HEK293 (cell line): ENCODE measurements around the gene TIE1.

Source experiments
- CTCF ChIA-PET: fragments of 350-600 bp; formaldehyde crosslinking; extraction: SDS; loops from one replicate; lab custom pipeline; 2021; ENCODE audit warnings: antibody characterized with exemption; lab: Yijun Ruan, JAX
- POLR2A ChIA-PET: fragments of 300-600 bp; formaldehyde crosslinking; extraction: SDS; loops from one replicate; lab custom pipeline; 2020; ENCODE audit warnings: antibody characterized with exemption, inconsistent platforms; lab: Yijun Ruan, JAX
- H3K27ac ChIP-seq: fragments of 200-500 bp; sonication (Bioruptor generic); 2 replicates; pipeline ENCODE4 v1.5.1; 2014; ENCODE audit warnings: low read depth, low read length, control low read depth, inconsistent platforms; ENCODE audit errors: extremely low read depth
- H3K36me3 ChIP-seq, 2 experiments: fragments of 200-500 bp in 1 of 2; sonication (Bioruptor generic) in 1 of 2; 1 replicate in 1 of 2; 2 replicates in 1 of 2; pipeline ENCODE4 v1.5.1; 2014 to 2017; ENCODE audit warnings: inconsistent platforms in 2 of 2, low read length in 2 of 2; ENCODE audit not compliant: control insufficient read depth in 2 of 2, insufficient read depth in 1 of 2
- H3K4me1 ChIP-seq: fragments of 200-500 bp; sonication (Bioruptor generic); 2 replicates; pipeline ENCODE4 v1.5.1; 2014; ENCODE audit warnings: mild to moderate bottlenecking, low read length, inconsistent platforms; ENCODE audit not compliant: control insufficient read depth, insufficient read depth
- H3K4me3 ChIP-seq: 2 replicates; pipeline ENCODE4 v1.5.1; 2011; ENCODE audit warnings: low read depth, mild to moderate bottlenecking, control low read depth, low read length, moderate library complexity
- H3K9me3 ChIP-seq: fragments of 200-500 bp; sonication (Bioruptor generic); 2 replicates; pipeline ENCODE4 v1.5.1; 2014; ENCODE audit warnings: low read depth, low read length, inconsistent platforms; ENCODE audit not compliant: control insufficient read depth, insufficient read depth
- BCL11B ChIP-seq: fragments of 450-650 bp; formaldehyde crosslinking; IDR thresholded peaks from 2 replicates; pipeline ENCODE4 v1.5.1; 2016; ENCODE audit warnings: low read depth, missing biosample characterization, missing genetic modification characterization
- ELK4 ChIP-seq: IDR thresholded peaks from 2 replicates; pipeline ENCODE4 v1.6.1; 2011; ENCODE audit warnings: mild to moderate bottlenecking, low read depth, low read length, borderline replicate concordance
- GLI2 ChIP-seq: fragments of 450-650 bp; formaldehyde crosslinking; IDR thresholded peaks from 2 replicates; pipeline ENCODE4; 2017; ENCODE audit warnings: missing biosample characterization, missing genetic modification characterization, low read depth, borderline replicate concordance
- KLF9 ChIP-seq: fragments of 450-650 bp; formaldehyde crosslinking; IDR thresholded peaks from 2 replicates; pipeline ENCODE4 v1.5.1; 2016; ENCODE audit warnings: missing biosample characterization, missing genetic modification characterization, low read depth
- PRDM2 ChIP-seq: fragments of 450-650 bp; formaldehyde crosslinking; IDR thresholded peaks from 2 replicates; pipeline ENCODE4 v1.5.1; 2016; ENCODE audit warnings: missing biosample characterization, missing genetic modification characterization, borderline replicate concordance
- PRDM4 ChIP-seq: fragments of 450-650 bp; formaldehyde crosslinking; IDR thresholded peaks from 2 replicates; pipeline ENCODE4 v1.5.1; 2017; ENCODE audit warnings: missing biosample characterization, missing genetic modification characterization
- PRDM6 ChIP-seq: fragments of 450-650 bp; formaldehyde crosslinking; IDR thresholded peaks from 2 replicates; pipeline ENCODE4 v1.5.1; 2017; ENCODE audit warnings: missing biosample characterization, missing genetic modification characterization
- ZBTB20 ChIP-seq: fragments of 450-650 bp; formaldehyde crosslinking; IDR thresholded peaks from 2 replicates; pipeline ENCODE4 v1.5.1; 2016; ENCODE audit warnings: missing biosample characterization, missing genetic modification characterization
- ZBTB8A ChIP-seq: fragments of 450-650 bp; formaldehyde crosslinking; IDR thresholded peaks from 2 replicates; pipeline ENCODE4 v1.5.1; 2016; ENCODE audit warnings: missing biosample characterization, missing genetic modification characterization
- ZNF112 ChIP-seq: fragments of 450-650 bp; formaldehyde crosslinking; IDR thresholded peaks from 2 replicates; pipeline ENCODE4 v1.5.0; 2017; ENCODE audit warnings: missing biosample characterization, missing genetic modification characterization
- ZNF157 ChIP-seq: fragments of 450-650 bp; formaldehyde crosslinking; IDR thresholded peaks from 2 replicates; pipeline ENCODE4 v1.5.1; 2016; ENCODE audit warnings: missing biosample characterization, missing genetic modification characterization
- ZNF19 ChIP-seq: fragments of 450-650 bp; formaldehyde crosslinking; IDR thresholded peaks from 2 replicates; pipeline ENCODE4; 2016; ENCODE audit warnings: missing biosample characterization, missing genetic modification characterization, low read depth
- ZNF324 ChIP-seq: fragments of 450-650 bp; formaldehyde crosslinking; IDR thresholded peaks from 2 replicates; pipeline ENCODE4 v1.5.1; 2016; ENCODE audit warnings: missing biosample characterization, missing genetic modification characterization
- ZNF561 ChIP-seq: fragments of 450-650 bp; IDR thresholded peaks from 2 replicates; pipeline ENCODE4 v1.5.1; 2018; ENCODE audit warnings: missing biosample characterization, missing genetic modification characterization, borderline replicate concordance
- ZNF621 ChIP-seq: fragments of 450-650 bp; formaldehyde crosslinking; IDR thresholded peaks from 2 replicates; pipeline ENCODE4 v1.5.1; 2017; ENCODE audit warnings: missing biosample characterization, missing genetic modification characterization
- ZNF626 ChIP-seq: fragments of 450-650 bp; sonication (Bioruptor Pico); formaldehyde crosslinking; IDR thresholded peaks from 2 replicates; pipeline ENCODE4 v1.5.1; 2018; ENCODE audit warnings: missing biosample characterization, missing genetic modification characterization, inconsistent platforms
- ZNF692 ChIP-seq: fragments of 450-650 bp; formaldehyde crosslinking; IDR thresholded peaks from 2 replicates; pipeline ENCODE4 v1.5.1; 2016; ENCODE audit warnings: missing biosample characterization, missing genetic modification characterization
- ZNF704 ChIP-seq: fragments of 450-650 bp; formaldehyde crosslinking; IDR thresholded peaks from 2 replicates; pipeline ENCODE4 v1.5.1; 2016; ENCODE audit warnings: missing biosample characterization, missing genetic modification characterization
- ZNF791 ChIP-seq: fragments of 450-650 bp; formaldehyde crosslinking; IDR thresholded peaks from 2 replicates; pipeline ENCODE4 v1.5.1; 2016; ENCODE audit warnings: missing biosample characterization, missing genetic modification characterization
- ZSCAN23 ChIP-seq: fragments of 450-650 bp; formaldehyde crosslinking; IDR thresholded peaks from 2 replicates; pipeline ENCODE4 v1.5.1; 2016; ENCODE audit warnings: missing biosample characterization, missing genetic modification characterization

The TIE1 gene

GRCh38 chr1:43331688-43332087, 30.9 kb downstream of the TIE1 start:
- ChIA-PET CTCF (no interaction called here), POLR2A (no interaction called here)
- H3K27ac ChIP-seq, result no peak overlapping the region
- H3K4me1 ChIP-seq, result no peaks in the 10 kb centered on the region
- H3K9me3 ChIP-seq, result no peaks in the 10 kb centered on the region
- no peaks in the 10 kb centered on the region for H3K36me3 ChIP-seq
- TF ChIP-seq ELK4, result no peak
- TF ChIP-seq ZNF561, result no peak
- no peak for TF ChIP-seq ZBTB20 (tag by site-specific recombination)
- TF ChIP-seq ZNF157 (tag by site-specific recombination), result no peak
- TF ChIP-seq PRDM6 (tag by site-specific recombination), result no peak
- TF ChIP-seq ZNF692 (tag by site-specific recombination), result no peak
- TF ChIP-seq ZNF621 (tag by site-specific recombination), result no peak
- TF ChIP-seq BCL11B (tag by site-specific recombination), result no peak
- H3K4me3 ChIP-seq, result no peak overlapping the region

GRCh38 chr1:43334453-43335205, 33.8 kb downstream of the TIE1 start:
- POLR2A ChIA-PET, result interaction anchor here (0.6 kb wide), 1 partner anchor 162 kb away, joined by 3 read pairs; the partner anchor contains the start of genes CFAP57 and EBNA1BP2
- Histone ChIP-seq H3K36me3 (no peaks in the 10 kb centered on the region), H3K4me1 (no peaks in the 10 kb centered on the region), H3K9me3 (no peaks in the 10 kb centered on the region), H3K27ac (no peak overlapping the region), H3K4me3 (no peak overlapping the region)
- CTCF ChIA-PET, result no interaction called here
- TF ChIP-seq GLI2 (no peak), PRDM4 (no peak), ZNF704 (tag by site-specific recombination) (no peak), ZNF112 (tag by site-specific recombination) (no peak), ZSCAN23 (tag by site-specific recombination) (no peak), ZNF791 (tag by site-specific recombination) (no peak), KLF9 (tag by site-specific recombination) (no peak), ZNF626 (tag by site-specific recombination) (no peak), ZNF324 (tag by site-specific recombination) (no peak), ZBTB8A (tag by site-specific recombination) (no peak), ZNF19 (tag by site-specific recombination) (no peak), PRDM2 (tag by site-specific recombination) (no peak)
